Large intestine (tissue), 3 donors: ENCODE results near the gene ATF6. TPM values are rescaled to one million over a fixed set of nuclear protein-coding genes. Genes with fewer than 3 reads are reported as not detected.
"Not testable (repeated sequence)": the region's sequence is repeated elsewhere in the genome, so short reads cannot be mapped to it uniquely, and the experiment has no call there.

Experiments
- DNase-seq, 2 donors: peaks; one replicate each; pipeline versions ENCODE4 v3.0.0 to v3.0.0-alpha.2; 2013
- H3K27ac ChIP-seq: one replicate; pipeline ENCODE4 v1.5.1; 2013; ENCODE audit warnings: low read length
- H3K27me3 ChIP-seq: 2 replicates; pipeline ENCODE4 v1.6.1; 2013; ENCODE audit warnings: low read length; ENCODE audit not compliant: control insufficient read depth, insufficient read depth
- H3K36me3 ChIP-seq: 2 replicates; pipeline ENCODE4 v1.6.1; 2013; ENCODE audit warnings: low read length; ENCODE audit not compliant: control insufficient read depth, insufficient read depth
- H3K4me1 ChIP-seq: one replicate; pipeline ENCODE4 v1.6.1; 2013; ENCODE audit warnings: low read length; ENCODE audit not compliant: control insufficient read depth, insufficient read depth
- H3K4me3 ChIP-seq: one replicate; pipeline ENCODE4 v1.5.1; 2013; ENCODE audit warnings: low read length
- H3K9me3 ChIP-seq: one replicate; pipeline ENCODE4 v1.6.1; 2013; ENCODE audit warnings: mild to moderate bottlenecking, low read depth, low read length, moderate library complexity; ENCODE audit not compliant: control insufficient read depth
- WGBS: methylation state at CpG from one replicate; pipeline ENCODE4 v1.1.5; 2013; ENCODE audit warnings: low lambda C conversion rate; ENCODE audit not compliant: insufficient coverage; 5-methylcytosine and 5-hydroxymethylcytosine counted together
- polyA plus RNA-seq: library from polyadenylated mRNA; unstranded; fragments of 120-200 nt; gene quantifications from one replicate; pipeline ENCODE4 v1.2.1, GENCODE V29; 2013

Gene ATF6
- polyA plus RNA-seq, 1 donor, result 19.6 TPM

GRCh38 chr1:161827786-161828185 lies 61.7 kb downstream of the ATF6 start:
- H3K36me3 ChIP-seq, result peaks cover 11% of the 10 kb centered on the region
- H3K9me3 ChIP-seq, result no peaks in the 10 kb centered on the region
- H3K4me1 ChIP-seq, result no peaks in the 10 kb centered on the region
- 81% methylated on average over 2 of the region's 2 CpGs for WGBS
- H3K4me3 ChIP-seq, result no peak overlapping the region
- H3K27me3 ChIP-seq, result no peaks in the 10 kb centered on the region
- H3K27ac ChIP-seq, result no peak overlapping the region
- DNase-seq, result no peak

- not testable (repeated sequence) for H3K4me1 ChIP-seq, H3K27ac ChIP-seq, H3K27me3 ChIP-seq, DNase-seq, H3K9me3 ChIP-seq, H3K36me3 ChIP-seq, H3K4me3 ChIP-seq
- 90% methylated on average over 2 of the region's 10 CpGs for WGBS
These were observed 66.3 kb downstream of the ATF6 start for GRCh38 chr1:161832299-161832907.

- H3K36me3 ChIP-seq, result peaks cover 9% of the 10 kb centered on the region
- no peak overlapping the region for H3K27ac ChIP-seq
- no CpG with 5 or more reads among the region's 2 CpGs for WGBS
- DNase-seq, result no peak
- no peaks in the 10 kb centered on the region for H3K9me3 ChIP-seq
- no peaks in the 10 kb centered on the region for H3K27me3 ChIP-seq
- no peaks in the 10 kb centered on the region for H3K4me1 ChIP-seq
- H3K4me3 ChIP-seq, result no peak overlapping the region
These were observed 68.9 kb downstream of the ATF6 start for GRCh38 chr1:161834967-161835550.

GRCh38 chr1:161836018-161836417 lies 69.9 kb downstream of the ATF6 start:
- no peak overlapping the region for H3K4me3 ChIP-seq
- WGBS, result 100% methylated on average over 3 of the region's 5 CpGs
- H3K27ac ChIP-seq, result no peak overlapping the region
- H3K27me3 ChIP-seq, result no peaks in the 10 kb centered on the region
- DNase-seq, result no peak
- no peaks in the 10 kb centered on the region for H3K4me1 ChIP-seq
- H3K36me3 ChIP-seq, result peaks cover 11% of the 10 kb centered on the region
- no peaks in the 10 kb centered on the region for H3K9me3 ChIP-seq

- Histone ChIP-seq H3K4me3 (no peak overlapping the region), H3K27me3 (no peaks in the 10 kb centered on the region), H3K27ac (no peak overlapping the region), H3K9me3 (no peaks in the 10 kb centered on the region), H3K4me1 (no peaks in the 10 kb centered on the region), H3K36me3 (peaks cover 18% of the 10 kb centered on the region)
- no peak for DNase-seq
- WGBS, result no CpG with 5 or more reads among the region's 3 CpGs
These were observed 72.2 kb downstream of the ATF6 start for GRCh38 chr1:161838362-161838761.

- H3K9me3 ChIP-seq, result no peaks in the 10 kb centered on the region
- no peaks in the 10 kb centered on the region for H3K4me1 ChIP-seq
- H3K27me3 ChIP-seq, result no peaks in the 10 kb centered on the region
- peaks cover 18% of the 10 kb centered on the region for H3K36me3 ChIP-seq
- H3K4me3 ChIP-seq, result no peak overlapping the region
- H3K27ac ChIP-seq, result no peak overlapping the region
- DNase-seq, result no peak
These were observed 72.8 kb downstream of the ATF6 start for GRCh38 chr1:161838885-161839284.

- Histone ChIP-seq H3K27ac (no peak overlapping the region), H3K36me3 (peaks cover 18% of the 10 kb centered on the region), H3K4me1 (no peaks in the 10 kb centered on the region), H3K27me3 (no peaks in the 10 kb centered on the region), H3K9me3 (no peaks in the 10 kb centered on the region), H3K4me3 (no peak overlapping the region)
- no peak for DNase-seq
- WGBS, result no CpG with 5 or more reads among the region's 2 CpGs
These were observed 73.5 kb downstream of the ATF6 start for GRCh38 chr1:161839591-161839990.

- 100% methylated on average over 1 of the region's 1 CpG for WGBS
- Histone ChIP-seq H3K9me3 (no peaks in the 10 kb centered on the region), H3K27me3 (no peaks in the 10 kb centered on the region), H3K27ac (no peak overlapping the region), H3K36me3 (peaks cover 20% of the 10 kb centered on the region), H3K4me3 (no peak overlapping the region), H3K4me1 (no peaks in the 10 kb centered on the region)
- DNase-seq, result no peak
These were observed 74.2 kb downstream of the ATF6 start for GRCh38 chr1:161840363-161840762.

- Histone ChIP-seq H3K27ac (no peak overlapping the region), H3K36me3 (peaks cover 22% of the 10 kb centered on the region), H3K4me3 (no peak overlapping the region), H3K27me3 (no peaks in the 10 kb centered on the region), H3K9me3 (no peaks in the 10 kb centered on the region), H3K4me1 (no peaks in the 10 kb centered on the region)
- no CpG with 5 or more reads among the region's 1 CpG for WGBS
- DNase-seq, result no peak
These were observed 77.0 kb downstream of the ATF6 start for GRCh38 chr1:161843156-161843555.

GRCh38 chr1:161844696-161845095 lies 78.6 kb downstream of the ATF6 start:
- no peak for DNase-seq
- H3K27me3 ChIP-seq, result no peaks in the 10 kb centered on the region
- no peaks in the 10 kb centered on the region for H3K4me1 ChIP-seq
- peaks cover 18% of the 10 kb centered on the region for H3K36me3 ChIP-seq
- H3K4me3 ChIP-seq, result no peak overlapping the region
- H3K9me3 ChIP-seq, result no peaks in the 10 kb centered on the region
- H3K27ac ChIP-seq, result no peak overlapping the region

- peaks cover 19% of the 10 kb centered on the region for H3K36me3 ChIP-seq
- 60% methylated on average over 1 of the region's 1 CpG for WGBS
These were observed 82.6 kb downstream of the ATF6 start for GRCh38 chr1:161848676-161849075.

More at GRCh38 chr1:161848676-161849075, 82.6 kb downstream of the ATF6 start:
- no peak overlapping the region for H3K27ac ChIP-seq
- H3K4me1 ChIP-seq, result no peaks in the 10 kb centered on the region
- H3K27me3 ChIP-seq, result no peaks in the 10 kb centered on the region
- H3K9me3 ChIP-seq, result no peaks in the 10 kb centered on the region
- no peak for DNase-seq
- H3K4me3 ChIP-seq, result no peak overlapping the region
